ENCODE results near the gene UNC80. TPM values are rescaled to one million over a fixed set of nuclear protein-coding genes. Genes with fewer than 3 reads are reported as not detected.

The UNC80 gene
- total and polyA plus RNA-seq, 2 of the 13 experiments (the other 11 are each of a cell fraction or from before 2014, with no cell fraction given) = not detected

DNA sequence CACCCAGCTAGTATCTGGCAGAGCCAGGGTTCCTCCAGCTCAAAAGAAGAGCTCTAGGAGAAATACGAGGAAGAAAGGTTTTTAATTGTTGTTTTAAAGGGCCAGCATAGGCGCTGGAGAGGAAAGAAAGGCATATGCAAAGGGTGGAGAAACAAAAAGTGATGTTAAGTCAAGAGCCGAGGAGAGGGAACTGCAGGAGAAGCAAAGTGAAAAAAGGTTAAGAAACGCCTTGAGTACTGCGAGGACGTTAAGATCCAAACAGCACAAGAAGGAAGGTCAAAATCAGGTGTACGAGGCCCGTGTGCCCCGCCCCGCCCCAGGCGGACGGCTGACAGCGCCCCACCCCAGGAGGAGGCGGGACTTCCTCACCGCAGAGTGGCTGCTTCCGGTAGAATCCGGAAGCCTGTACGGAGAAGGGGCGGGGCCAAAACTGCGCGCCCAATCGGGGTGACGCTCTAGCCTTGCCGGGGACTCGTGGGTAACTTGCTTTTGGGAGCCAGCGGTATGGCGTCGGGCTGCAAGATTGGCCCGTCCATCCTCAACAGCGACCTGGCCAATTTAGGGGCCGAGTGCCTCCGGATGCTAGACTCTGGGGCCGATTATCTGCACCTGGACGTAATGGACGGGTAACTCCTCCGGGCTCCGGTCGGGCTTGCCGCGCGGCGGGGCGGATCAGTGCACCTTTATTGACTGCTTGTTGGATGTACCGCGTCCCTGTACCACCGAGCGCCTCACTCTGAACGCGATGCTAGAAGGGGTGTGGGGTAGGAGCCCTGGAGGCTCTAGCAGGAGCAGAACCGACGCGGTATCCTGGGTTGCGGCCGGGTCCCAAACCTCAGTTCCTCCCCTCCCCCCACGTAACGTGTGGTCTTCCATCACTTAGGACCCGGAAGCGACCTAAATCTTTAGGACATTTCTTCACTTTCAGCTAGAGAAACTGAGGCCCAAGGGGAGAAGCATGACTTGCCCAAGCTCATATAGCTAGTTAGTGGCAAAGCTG is 230.8 kb downstream of the UNC80 start, which contains the start of gene RPE (continued):
- TF ChIP-seq FOXP1 (IDR thresholded peaks at IDR 0.05) (no peak), FOXP1 (CRISPR knock-in tag; IDR thresholded peaks at IDR 0.05) (no peak), NR2F1 (CRISPR knock-in tag; IDR thresholded peaks at IDR 0.05) (no peak), KAT2B (IDR thresholded peaks at IDR 0.05; ENCODE audit: borderline replicate concordance, low read depth, low read length) (no peak), KLF9 (CRISPR knock-in tag; IDR thresholded peaks at IDR 0.05; ENCODE audit: low read depth) (no peak), ZNF891 (CRISPR knock-in tag; IDR thresholded peaks at IDR 0.05) (peak; percentile 87), TBX3 (IDR thresholded peaks at IDR 0.05; ENCODE audit: borderline replicate concordance) (no peak), HNRNPH1 (optimal IDR thresholded peaks at IDR 0.05; ENCODE audit: low read depth, low read length) (no peak), TAF1 (CRISPR knock-in tag; IDR thresholded peaks at IDR 0.05) (peak; percentile 86), TOE1 (CRISPR knock-in tag; IDR thresholded peaks at IDR 0.05) (0 out of 2 replicates have a peak, but pooled peaks have one; percentile 26), SRSF9 (IDR thresholded peaks at IDR 0.05; ENCODE audit: borderline replicate concordance, insufficient read depth, low read depth, low read length, poor library complexity, severe bottlenecking) (no peak), BCL6 (CRISPR knock-in tag; IDR thresholded peaks at IDR 0.05) (peak; percentile 37), ZNF746 (CRISPR knock-in tag; IDR thresholded peaks at IDR 0.05) (no peak), ZNF615 (CRISPR knock-in tag; IDR thresholded peaks at IDR 0.05; ENCODE audit: borderline replicate concordance) (no peak), ZNF644 (CRISPR knock-in tag; IDR thresholded peaks at IDR 0.05; ENCODE audit: low read depth) (0 out of 2 replicates have a peak, but pooled peaks have one; percentile 40), ZNF20 (CRISPR knock-in tag; IDR thresholded peaks at IDR 0.05) (0 out of 2 replicates have a peak, but pooled peaks have one; percentile 25), ZNF558 (CRISPR knock-in tag; IDR thresholded peaks at IDR 0.05; ENCODE audit: borderline replicate concordance) (no peak), POGZ (CRISPR knock-in tag; IDR thresholded peaks at IDR 0.05) (peak; percentile 97), NR2C2 (CRISPR knock-in tag; IDR thresholded peaks at IDR 0.05; ENCODE audit: borderline replicate concordance) (peak; percentile 70; the same call in 1 of the 2 replicates), PAX8 (CRISPR knock-in tag; IDR thresholded peaks at IDR 0.05; ENCODE audit: borderline replicate concordance) (no peak), MAF1 (CRISPR knock-in tag; IDR thresholded peaks at IDR 0.05; ENCODE audit: borderline replicate concordance) (peak; percentile 36; the same call in 1 of the 2 replicates)
- TF ChIP-seq, protein P1, sequence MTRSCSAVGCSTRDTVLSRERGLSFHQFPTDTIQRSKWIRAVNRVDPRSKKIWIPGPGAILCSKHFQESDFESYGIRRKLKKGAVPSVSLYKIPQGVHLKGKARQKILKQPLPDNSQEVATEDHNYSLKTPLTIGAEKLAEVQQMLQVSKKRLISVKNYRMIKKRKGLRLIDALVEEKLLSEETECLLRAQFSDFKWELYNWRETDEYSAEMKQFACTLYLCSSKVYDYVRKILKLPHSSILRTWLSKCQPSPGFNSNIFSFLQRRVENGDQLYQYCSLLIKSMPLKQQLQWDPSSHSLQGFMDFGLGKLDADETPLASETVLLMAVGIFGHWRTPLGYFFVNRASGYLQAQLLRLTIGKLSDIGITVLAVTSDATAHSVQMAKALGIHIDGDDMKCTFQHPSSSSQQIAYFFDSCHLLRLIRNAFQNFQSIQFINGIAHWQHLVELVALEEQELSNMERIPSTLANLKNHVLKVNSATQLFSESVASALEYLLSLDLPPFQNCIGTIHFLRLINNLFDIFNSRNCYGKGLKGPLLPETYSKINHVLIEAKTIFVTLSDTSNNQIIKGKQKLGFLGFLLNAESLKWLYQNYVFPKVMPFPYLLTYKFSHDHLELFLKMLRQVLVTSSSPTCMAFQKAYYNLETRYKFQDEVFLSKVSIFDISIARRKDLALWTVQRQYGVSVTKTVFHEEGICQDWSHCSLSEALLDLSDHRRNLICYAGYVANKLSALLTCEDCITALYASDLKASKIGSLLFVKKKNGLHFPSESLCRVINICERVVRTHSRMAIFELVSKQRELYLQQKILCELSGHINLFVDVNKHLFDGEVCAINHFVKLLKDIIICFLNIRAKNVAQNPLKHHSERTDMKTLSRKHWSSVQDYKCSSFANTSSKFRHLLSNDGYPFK (CRISPR knock-in tag; IDR thresholded peaks at IDR 0.05; ENCODE audit: borderline replicate concordance) = peak; percentile 84; the same call in 1 of the 2 replicates
- TF ChIP-seq, protein P2, sequence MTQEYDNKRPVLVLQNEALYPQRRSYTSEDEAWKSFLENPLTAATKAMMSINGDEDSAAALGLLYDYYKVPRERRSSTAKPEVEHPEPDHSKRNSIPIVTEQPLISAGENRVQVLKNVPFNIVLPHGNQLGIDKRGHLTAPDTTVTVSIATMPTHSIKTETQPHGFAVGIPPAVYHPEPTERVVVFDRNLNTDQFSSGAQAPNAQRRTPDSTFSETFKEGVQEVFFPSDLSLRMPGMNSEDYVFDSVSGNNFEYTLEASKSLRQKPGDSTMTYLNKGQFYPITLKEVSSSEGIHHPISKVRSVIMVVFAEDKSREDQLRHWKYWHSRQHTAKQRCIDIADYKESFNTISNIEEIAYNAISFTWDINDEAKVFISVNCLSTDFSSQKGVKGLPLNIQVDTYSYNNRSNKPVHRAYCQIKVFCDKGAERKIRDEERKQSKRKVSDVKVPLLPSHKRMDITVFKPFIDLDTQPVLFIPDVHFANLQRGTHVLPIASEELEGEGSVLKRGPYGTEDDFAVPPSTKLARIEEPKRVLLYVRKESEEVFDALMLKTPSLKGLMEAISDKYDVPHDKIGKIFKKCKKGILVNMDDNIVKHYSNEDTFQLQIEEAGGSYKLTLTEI (CRISPR knock-in tag; conservative IDR thresholded peaks at IDR 0.05) = no peak
- TF ChIP-seq, protein P3, sequence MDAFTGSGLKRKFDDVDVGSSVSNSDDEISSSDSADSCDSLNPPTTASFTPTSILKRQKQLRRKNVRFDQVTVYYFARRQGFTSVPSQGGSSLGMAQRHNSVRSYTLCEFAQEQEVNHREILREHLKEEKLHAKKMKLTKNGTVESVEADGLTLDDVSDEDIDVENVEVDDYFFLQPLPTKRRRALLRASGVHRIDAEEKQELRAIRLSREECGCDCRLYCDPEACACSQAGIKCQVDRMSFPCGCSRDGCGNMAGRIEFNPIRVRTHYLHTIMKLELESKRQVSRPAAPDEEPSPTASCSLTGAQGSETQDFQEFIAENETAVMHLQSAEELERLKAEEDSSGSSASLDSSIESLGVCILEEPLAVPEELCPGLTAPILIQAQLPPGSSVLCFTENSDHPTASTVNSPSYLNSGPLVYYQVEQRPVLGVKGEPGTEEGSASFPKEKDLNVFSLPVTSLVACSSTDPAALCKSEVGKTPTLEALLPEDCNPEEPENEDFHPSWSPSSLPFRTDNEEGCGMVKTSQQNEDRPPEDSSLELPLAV (CRISPR knock-in tag; conservative IDR thresholded peaks at IDR 0.05; ENCODE audit: low read depth) = no peak
